GM21529 (cell line): ENCODE measurements around the gene KCNMA1.

Experiments
- ATAC-seq: cut with Tn5 transposase; IDR thresholded peaks from one replicate; pipeline ENCODE4 v1.9.1; 2021; ENCODE audit not compliant: unreplicated experiment

The KCNMA1 gene

DNA sequence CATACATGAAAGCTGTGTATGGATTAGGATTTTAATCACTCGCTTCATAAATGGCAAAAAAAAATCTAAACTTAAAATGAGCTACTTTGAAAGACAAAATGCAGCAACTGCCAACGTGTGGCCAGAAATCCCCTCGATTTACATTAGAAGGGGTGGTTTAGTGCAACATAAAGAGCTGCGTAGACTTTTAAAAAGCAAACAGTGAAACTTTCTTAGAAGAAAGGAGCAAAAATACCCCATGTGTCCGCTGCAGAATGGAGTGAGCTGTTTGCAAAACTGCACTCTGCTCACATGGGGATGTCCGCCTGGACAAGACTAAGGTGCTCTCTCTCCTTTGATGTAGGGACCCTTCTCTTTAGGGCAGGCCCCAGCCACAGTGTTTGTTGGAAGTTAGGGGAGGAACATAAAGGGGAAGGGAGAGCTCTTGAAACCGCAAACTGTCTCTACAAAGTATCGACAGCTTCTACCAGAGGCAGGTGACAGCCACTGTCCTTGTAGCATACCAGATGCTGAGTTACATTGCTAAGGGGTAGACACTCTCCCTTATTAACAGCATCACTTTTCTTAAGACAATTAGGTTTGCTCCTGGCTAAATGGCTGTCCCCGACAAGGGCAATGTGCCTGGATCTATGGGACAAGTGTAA is 528.1 kb downstream of the KCNMA1 start:
- ATAC-seq: no peak

DNA sequence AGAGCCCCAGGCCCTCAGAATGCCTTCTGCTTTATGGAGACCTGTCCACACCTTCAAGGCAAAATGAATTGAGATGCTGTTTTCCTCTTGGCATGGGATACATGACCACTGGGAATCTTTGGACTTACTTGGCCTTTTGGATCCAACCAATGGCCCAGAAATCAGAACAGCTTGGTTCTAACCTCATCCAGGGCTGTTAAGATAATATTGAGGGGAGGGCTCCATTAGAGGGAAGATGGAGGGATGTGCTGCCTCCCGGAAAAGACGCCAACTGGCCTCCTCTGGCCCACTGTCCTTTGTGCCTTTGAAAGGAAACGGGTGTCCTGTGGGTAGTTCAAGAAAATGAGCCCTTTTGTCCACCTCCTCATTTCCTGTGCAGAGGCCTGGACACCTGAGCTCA is 530.9 kb downstream of the KCNMA1 start:
- ATAC-seq: no peak

DNA sequence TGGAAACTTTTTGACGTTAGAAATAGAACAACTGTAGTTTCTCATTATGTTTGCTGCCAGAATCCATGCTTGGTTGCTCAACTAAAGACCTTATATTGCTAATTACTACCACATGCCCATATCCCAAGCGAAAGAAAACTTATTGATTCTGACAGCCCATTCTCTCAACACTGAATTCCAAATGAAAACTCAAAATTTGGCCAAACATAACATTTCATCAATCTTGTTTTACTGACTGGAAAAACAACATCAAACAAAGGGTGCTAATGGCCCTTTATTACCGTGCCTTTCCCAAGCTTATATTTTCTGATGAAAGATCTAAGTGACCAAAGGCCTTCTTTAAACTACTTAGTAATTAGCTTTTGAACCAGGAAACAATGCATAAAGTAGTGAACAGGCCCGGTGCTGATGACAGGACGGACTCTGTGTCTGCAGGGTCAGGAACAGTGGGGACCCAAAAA is 531.8 kb downstream of the KCNMA1 start:
- no peak for ATAC-seq

DNA sequence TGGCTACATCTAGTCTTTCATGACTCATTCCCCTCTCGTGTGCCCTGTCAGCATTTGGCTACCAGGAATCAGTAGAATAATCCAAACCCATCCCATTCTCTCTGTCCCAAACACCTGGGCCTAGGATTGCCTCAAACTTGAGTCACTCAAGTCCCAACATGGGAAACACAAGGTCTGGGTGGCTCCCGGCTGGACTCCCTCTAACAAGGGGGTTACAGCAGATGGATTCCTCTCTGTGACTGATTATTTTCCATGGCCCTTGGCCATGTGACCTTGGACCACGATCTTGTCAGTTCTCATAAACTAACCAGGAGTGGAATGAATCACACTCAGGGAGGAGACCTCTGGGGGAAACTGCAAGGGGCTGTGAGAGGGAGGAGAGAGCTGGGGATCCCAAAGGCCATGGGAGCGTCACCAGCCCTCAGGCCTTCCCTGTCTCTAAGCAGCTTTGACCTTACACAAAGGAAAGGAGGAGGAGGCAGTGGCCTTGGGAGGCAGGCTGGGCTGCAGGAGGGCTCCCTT is 533.1 kb downstream of the KCNMA1 start:
- ATAC-seq: no peak

DNA sequence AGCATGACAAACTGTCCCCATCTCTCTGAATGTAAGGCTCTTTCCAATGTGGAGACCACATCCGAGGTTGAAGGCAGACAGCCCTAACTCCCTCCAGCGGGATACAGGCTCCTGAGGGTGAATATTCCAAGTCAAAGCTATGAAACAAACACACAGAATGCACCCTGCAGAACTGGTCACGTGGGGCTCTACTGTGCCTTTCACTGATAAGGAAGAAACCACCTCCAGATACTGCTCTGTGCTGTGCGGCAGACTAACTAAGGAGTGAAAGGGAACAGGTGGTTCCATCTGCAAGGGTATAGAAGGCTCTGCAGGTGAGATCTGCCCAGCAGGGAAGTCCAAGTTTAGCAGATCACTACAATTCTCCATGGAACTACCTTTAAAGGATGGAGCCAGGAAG is 534.4 kb downstream of the KCNMA1 start:
- ATAC-seq: no peak

DNA sequence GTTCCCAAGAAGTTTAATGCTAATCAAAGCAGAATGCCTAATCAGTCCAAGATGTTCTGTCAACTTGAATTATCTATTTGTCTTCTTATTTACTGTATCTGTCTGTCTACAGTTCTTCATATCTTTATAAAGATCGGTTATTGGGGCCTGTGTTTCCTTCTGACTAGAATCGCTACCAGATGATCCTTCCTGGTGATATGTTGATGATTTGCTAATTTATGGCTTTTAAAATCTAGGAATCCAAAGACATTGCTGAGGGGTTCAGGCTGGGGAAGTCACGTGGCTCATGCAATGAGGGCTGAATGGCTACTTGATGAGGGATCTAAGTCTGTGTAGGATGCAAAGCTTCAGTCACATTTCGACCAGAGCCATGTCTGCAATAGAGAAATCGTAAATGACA is 536.3 kb downstream of the KCNMA1 start:
- no peak for ATAC-seq

DNA sequence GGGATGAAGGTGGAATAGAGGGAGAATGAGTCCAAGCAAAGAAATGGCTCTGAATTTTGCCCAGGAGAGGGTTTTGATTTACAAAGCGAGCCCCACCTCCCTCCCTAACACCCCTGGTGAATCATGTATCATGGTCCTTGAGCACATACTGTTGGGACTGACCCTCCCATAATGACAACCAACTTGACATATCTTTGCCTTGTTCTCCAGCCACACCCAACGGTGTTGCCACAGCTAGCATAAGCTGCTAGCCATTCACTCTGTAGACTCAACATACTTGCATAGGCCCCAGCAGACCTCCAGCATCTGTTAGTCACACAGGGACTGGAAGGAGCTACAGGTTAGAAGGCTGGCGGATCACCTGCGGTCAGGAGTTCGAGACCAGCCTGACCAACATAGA is 538.5 kb downstream of the KCNMA1 start:
- no peak for ATAC-seq

DNA sequence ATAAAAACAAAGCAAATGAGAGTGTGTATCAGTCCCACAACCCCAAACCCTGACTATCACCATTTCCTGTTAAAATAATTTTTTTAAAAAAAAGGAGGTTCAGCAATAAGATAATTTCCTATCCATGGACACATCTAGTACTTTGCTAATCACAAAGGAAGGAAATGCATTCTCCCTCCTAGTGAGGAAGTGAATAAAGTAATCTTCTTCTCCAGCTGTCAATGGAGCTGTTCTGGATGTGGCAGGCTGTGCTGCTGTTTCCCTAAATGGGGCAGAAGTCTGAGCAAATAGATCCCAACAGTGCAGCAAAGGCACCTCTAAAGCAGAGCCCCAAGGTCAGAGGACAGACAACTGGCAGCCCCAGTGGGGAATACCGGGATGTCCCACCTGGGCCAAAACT is 540.0 kb downstream of the KCNMA1 start:
- no peak for ATAC-seq

DNA sequence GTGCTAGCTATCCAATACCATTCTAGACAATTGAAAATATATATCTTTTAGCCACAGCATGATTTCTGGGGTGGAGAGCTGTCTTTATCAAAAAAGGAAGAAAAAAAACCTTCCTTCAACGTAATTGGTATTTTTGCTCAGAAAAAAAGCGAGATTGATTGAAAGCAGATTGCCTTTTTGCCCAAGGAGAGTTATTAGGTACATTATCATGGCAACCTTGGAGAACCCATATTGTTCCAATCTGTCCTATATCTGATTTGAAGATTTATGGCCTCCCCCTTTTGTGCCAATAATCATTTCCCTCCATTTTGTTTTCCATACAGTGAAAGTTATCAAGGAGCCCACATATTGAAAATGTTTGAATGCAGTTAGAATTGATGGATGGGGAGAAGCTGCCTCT is 544.5 kb downstream of the KCNMA1 start:
- ATAC-seq: no peak

DNA sequence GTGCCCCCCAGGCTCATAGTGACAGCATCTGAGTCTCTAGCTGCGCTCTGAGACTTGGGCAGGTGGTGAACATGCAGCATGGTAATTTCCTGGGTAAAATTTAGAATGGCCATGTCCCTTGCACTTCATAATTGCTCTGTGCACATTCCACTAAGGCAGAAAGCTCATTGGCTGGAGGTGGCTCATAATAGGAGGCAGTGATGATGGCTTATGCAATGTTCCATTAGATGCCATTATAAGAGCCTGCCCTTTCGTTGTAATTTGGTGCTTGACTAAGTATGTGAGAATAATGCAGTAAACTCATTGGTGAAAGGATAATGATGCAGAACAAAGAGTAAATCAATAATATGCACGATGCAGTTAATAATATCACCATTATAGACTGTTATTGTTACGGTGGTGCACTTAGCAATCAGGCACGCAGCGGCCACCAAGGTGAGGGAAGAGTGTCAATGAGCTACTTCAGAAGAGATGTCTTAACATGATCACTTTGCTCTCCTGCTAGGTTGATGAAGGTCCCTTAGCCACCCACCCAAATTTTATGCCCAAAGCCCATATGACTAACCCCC is 545.9 kb downstream of the KCNMA1 start:
- ATAC-seq: no peak

DNA sequence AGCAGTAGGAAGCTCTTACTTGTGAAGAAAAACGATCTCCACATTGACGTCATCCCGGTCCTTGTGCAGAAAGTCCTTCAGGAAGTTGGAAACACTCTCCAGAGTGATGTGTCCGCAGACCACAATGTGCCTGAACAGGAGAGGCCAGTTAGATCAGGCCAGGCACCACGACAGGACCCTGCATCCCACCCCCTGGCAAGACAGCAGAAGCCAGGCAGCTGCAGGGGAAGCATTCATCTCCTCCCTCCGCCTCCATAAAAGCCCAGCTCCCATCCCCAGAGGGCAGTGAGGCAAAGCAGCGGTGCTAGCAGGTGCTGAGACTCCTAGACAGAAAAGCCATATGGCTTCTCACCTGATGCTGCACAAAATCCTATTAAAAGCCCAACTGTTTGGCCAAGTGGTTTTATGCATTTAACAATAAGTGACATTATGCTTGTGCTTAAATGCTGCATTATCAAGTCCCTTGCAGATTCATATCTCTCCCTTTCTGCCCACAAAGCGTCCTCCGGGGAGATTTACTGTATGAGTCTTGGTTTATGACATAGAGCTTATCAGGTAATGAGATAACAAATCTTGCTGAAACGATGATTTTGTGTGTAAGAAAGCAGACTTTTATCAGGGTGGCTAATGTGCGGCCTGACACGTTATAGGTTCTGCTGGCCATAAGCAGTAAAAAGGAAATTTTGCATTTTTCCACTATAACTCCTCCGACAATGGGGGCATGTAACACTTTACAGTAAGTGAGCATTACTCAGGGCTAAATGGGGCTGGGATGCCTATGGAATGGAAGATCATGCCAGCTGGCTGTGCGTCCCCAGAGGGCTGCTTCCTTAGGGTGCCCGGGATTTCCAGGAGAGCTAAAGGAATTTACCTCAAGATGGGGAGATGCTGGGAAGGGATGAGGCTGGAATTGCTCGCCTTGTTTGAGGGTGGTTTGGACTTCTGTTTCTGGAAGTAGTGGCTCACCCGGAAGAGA is 546.9 kb downstream of the KCNMA1 start:
- no peak for ATAC-seq

DNA sequence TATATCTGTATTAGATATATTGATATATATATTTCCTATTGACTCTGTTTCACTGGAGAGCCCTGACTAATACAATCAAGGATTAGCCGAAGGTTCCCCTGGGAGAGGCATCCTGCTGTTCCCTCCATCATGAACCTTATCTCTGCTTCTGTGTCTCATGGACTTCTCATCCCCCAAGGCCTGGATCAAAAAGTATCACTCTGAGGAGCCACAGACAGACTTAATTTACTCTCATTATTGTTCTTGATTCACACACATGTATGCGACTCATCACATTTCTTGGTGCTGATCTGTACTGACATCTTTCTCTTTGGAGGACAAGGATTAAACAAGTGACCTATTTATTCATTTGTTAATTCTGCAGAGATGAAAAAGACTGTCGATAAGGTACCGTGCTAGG is 550.2 kb downstream of the KCNMA1 start:
- no peak for ATAC-seq

DNA sequence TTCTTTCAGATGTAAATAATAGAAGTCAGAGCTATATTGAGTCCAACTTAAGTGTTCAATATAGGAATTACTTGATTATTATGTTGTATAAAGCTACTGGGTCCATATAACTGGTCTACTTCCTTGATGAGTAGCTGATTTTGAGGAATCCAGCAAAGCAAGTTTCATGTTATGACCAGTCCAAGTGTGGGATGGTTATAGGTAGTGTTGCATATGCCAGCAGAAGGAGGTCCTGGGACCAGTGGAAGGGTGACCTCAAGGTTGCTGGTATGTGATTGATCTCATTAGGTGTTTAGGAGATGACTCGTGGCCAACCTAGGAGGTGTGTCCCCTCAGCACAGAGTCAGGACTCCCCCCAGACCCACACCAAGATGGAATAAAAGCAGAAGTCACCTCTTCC is 551.5 kb downstream of the KCNMA1 start:
- ATAC-seq: no peak

DNA sequence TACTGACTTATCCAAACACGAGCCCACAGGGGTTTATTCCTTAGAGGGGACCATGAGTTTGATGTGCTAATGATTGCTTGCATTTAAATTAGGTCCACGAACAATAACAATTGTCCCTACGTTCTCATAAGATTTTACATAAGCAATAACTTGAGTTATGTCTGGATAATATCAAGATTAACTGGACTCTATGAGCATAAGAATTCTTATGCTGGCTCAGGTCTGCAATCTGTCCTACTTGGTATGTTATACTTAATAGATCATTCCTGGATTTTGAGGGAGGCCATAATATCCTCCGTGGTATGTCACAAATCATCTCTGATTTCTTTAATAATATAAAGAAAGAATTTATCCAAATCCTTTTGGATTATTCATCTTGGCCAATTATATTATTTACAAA is 552.3 kb downstream of the KCNMA1 start:
- ATAC-seq: no peak

DNA sequence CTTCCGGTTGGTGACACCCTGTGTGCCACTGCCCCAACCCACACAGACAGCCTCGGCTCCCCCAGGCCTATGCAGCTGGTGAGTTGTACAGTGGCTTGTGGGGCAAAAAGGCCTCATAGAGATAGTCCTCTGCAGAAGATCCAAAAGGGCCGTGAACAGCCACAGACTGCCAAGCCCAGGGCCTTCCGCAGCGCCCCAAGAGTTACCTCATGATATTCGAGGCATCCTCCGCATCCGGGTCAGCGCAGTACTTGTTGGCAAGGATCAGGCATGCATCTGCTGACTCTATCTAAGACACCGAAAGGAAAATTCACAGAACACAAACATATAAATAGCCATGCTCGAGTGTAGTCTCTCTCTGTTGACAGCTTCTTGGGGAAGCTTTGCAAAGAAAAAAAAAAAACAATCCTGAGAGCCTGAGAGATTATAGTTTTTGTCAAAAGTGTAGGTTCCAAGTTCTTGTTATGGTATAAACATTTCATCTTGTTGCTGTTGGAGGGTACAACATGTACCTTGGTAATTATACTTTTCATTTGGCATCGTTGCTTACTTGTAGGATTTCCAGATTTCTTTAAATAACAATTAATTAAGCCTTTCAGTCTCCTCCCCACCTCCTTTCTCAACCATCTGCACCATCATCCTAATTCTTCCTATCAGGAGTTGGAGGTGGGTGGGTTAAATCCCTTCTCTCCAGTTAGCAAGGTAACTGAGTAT is 553.0 kb downstream of the KCNMA1 start:
- no peak for ATAC-seq

DNA sequence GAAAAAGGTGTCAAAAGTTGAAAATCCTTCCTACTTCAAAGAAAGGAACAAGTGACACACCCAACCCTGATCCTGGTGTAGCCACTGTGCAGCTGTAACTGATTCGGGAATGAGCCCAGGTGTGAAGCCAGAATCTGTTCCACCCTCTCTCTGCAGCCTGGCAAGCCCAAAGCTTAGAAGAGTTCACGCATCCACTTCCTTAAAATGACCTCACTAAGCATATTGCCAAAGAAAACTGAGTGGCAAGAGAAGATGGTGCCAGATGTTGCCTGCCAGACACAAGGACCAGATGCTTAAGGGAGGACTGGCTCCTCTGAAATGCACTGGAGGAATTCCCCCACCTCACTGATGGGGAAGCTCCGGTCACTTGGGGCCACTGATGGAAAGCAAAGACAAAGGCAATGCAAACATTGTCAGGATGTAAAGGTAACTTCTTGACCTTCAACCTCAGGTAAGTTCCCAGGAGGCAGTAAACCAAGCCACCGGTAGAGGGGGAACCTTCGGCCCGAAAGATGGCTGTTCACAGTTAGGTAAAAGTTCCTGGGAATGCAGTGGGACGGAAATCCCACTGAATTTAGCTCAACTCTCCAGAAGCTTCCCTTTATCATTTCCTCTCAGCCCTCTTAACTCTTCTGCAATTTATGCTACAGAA is 554.9 kb downstream of the KCNMA1 start:
- no peak for ATAC-seq

DNA sequence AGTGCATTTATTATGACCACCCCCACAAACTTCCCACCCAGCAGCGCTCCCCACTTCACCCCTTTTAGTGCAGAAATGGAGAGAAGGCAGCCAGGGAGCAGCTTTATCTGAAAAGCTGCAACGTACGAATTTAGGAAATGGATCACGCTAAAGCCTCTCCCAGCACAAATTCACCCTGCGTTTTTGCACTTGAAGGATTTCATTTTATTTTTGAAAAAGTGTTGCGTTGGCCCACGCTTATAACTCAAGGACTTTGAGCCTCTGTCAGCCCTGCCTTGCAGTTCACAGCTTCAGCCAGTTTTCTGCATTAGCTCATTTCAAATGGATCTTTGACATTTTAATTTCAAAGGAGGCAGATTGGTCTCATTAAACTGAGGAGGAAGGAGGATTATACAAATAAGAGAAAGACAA is 556.1 kb downstream of the KCNMA1 start:
- no peak for ATAC-seq

DNA sequence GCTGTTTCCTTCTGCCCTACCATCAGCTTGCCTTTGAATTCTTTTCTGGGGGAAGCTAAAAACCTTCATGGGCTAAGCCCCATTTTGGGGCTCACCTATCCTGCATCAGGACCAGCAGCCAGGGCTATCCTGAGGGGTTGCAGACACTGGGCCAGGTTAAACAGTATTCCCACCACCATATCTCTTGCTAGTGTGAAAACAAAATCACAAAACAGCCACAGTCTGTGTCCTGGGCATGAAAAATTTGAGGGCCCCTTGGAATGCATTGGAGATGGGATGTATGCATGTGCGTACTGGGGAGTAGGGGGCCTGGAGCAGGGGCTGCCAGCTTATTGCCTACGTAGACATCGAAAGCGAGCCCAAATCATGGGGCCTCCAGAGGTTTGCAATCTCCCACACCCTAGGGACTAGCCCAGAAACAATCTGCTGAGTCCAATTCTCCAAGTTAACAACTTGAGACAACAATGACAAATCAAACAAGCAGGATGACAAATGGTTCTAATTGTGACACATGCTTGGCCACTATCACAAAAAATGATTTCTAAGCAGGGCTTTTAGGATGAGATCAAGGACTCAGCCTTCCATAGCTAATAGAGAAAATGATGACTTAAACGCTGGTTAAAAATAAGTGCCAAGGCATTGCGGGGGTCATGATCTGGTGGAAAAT is 557.1 kb downstream of the KCNMA1 start:
- ATAC-seq: no peak

DNA sequence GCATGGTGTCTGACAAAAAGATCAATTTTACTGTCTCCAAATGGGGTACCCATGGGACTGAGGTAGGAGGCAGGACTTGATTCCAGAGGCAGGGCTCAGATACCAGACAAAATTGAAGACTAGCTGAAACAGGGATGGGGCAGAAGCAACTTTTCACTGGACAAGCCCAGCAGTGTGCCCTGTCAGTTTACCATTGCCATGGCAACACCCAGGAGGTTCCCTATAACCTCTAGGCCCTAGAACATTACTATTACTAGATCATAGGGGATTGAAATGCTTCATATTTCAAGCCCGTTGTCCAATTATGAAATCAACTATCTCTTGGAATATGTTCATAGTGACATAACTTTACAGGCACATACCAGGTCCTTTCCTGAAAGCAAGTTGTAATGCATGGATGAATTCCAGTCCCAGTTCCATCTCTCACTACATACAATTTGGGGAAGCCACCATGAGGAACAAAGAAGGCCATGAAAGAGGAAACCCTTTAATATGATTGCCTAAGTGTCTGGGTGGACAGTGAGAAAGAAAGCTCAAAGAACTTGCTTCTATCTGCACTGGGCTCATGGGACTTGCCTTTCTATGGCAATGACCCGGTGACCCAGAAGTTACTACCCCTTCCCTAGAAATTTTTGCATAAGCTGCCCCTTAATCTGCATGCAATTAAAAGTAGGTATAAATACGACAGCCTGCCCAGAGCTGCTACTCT is 557.9 kb downstream of the KCNMA1 start:
- ATAC-seq: no peak
